Regular cardiac myocyte (primary cell): ENCODE measurements around the gene PPP2R3C. TPM values are rescaled to one million over a fixed set of nuclear protein-coding genes. Genes with fewer than 3 reads are reported as not detected.

Experiments
- total RNA-seq: library from RNA; depleted of rRNA; stranded (reverse); fragments of >200 nt; gene quantifications from 2 replicates; pipeline ENCODE4 v1.2.3, GENCODE V29; 2014

PPP2R3C gene
- 31.4 and 53.6 TPM in 2 replicates for total RNA-seq

DNA sequence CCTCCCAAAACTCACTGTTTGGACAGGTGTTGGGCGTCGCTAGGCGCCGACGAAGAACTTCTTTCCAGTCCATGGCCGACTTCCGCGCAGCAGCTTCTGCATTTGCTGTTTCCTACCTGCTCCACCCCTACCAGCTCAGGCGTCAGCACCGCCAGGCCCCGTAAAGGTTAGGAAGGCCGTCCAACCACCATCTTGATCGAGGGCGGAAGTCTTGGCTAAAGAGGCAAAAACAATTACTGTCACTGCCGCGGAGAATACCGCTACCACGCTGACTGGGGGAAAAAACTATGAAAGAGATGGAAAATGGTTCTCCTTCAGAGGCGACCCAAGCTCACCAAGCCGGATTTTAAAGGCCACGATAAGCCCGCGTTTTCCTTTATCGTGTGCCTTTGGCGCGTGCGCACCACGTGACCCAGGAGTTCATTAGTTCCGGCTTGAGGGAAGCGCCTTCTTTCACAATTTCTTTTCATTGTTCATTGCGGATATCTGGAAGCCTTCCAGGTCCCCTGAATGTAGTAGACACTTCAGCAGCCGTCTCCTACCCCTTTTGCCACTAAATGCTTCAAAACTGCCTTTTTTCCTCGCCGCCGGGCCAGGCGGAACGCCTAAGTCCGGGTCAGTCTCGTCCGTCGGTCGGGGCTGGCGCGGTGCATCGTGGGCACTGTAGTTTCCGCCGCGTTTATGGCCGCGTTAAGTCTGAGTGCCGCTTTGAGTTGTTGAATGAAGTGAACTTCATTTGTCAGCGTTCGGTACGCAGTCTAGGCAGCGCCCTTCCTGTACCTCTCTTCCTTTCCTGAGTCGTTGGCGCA lies at the start of gene PPP2R3C, which contains the start of gene PRORP:
Gene PPP2R3C (minus strand): TSS at position 104 of the 809 bp plus-strand sequence. CDS start 31 bp downstream, at position 73.
Gene PRORP (plus strand): TSS at position 666 of the 809 bp plus-strand sequence. CDS start 694 bp downstream, outside the sequence.

DNA sequence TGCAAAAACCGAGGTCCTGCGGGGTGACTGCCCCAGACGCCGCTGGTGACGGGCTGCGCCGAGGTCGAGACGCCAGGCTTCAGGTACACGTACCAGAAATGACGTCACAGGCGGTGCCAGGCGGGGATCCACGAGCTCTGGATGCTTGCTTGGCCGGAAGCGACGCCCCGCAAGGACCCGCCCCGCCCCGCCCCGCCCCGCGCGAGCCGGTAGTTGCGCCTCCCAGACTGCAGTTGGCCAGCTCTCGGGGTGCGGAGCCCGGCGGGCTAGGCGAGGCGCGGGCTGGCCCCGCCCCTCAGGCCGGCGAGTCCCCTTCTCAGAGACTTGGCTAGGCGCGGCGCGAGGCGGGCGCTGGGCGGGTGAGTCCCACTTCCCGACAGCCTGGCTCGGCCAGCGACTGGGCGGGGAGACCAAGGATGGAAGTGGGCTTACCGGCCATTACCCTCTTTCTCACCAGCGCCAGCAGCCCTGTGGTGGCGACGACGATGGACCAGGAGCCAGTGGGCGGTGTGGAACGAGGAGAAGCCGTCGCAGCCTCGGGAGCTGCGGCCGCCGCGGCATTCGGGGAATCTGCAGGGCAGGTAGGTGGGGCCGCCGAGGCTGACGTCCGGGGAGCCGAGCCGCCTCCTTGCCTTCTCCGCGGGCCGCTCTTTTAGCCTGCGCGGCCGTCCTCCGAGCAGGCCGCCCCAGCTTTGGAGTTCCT lies 75.6 kb downstream of the PPP2R3C start, which contains the start of gene FAM177A1:
Gene FAM177A1 (plus strand): TSS at position 225 of the 703 bp plus-strand sequence. CDS start 192 bp downstream, at position 417.

Other genes starting within 250 kb of the PPP2R3C start
- gene BAZ1A, start 246.6 kb downstream of the PPP2R3C start, total RNA-seq: 23.7 and 49.3 TPM in 2 replicates
- gene SRP54, start 139.0 kb downstream of the PPP2R3C start, total RNA-seq: 111 and 112 TPM in 2 replicates
- gene FAM177A1, start 75.7 kb downstream of the PPP2R3C start, total RNA-seq: 59.8 and 61.2 TPM in 2 replicates
- gene PRORP, start 562 bp upstream of the PPP2R3C start, total RNA-seq: 24.7 and 29.9 TPM in 2 replicates
- 234 and 314 TPM in 2 replicates for gene PSMA6, start 170.4 kb upstream of the PPP2R3C start, total RNA-seq